NOMO-1 treated with DMSO at 0.1 percent for 48 hours (cell line): ENCODE results near the gene ERFE.

ENCODE experiments used
- DNase-seq: peaks from one replicate; lab custom pipeline; 2025; ENCODE audit not compliant: unreplicated experiment; lab: John Stamatoyannopoulos, UW

The ERFE gene

DNA sequence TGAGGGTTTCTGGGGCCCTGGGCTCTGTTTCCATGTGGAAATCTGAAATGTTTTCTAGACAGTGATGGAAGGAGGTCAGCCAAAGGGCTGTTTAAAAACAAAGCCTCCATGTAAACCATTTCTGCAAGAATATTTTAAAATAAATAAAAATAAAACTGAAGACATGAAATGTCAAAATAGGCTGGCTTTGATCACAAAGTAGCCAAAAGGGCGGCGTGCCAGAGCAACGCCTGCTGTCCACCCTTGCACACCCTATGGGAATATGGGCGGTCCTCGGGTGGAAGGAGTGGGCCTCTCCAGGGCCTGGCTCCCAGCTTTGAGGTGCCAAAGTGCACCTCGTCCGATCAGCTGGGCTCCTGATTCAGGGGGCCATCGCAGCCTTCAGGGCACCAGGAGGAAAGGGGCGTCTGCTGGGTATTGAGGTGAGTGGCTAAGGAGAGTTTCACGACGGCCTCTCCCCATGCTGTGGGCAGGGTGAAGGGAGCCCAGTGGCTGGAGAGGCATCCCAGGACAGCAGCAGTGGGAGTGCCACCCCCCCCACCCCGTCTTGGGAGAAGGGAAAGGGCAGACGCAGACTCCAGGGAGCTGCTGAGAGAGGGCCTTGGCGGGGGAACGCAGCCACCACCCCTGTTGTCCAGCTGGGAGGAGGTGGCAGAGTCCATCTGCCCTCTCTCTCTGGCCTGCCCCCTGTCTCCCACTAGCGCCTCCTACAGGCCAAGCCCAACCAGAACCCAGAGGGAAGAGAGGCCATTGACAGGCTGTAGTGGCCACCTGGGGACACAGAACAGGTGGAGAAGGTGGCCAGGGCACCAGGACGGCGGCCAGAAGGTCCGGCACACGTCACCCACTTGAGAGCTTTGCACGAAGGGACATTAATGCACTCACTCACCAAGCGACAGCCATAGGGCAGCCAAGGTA is 5.7 kb upstream of the ERFE start:
- no peak for DNase-seq

DNA sequence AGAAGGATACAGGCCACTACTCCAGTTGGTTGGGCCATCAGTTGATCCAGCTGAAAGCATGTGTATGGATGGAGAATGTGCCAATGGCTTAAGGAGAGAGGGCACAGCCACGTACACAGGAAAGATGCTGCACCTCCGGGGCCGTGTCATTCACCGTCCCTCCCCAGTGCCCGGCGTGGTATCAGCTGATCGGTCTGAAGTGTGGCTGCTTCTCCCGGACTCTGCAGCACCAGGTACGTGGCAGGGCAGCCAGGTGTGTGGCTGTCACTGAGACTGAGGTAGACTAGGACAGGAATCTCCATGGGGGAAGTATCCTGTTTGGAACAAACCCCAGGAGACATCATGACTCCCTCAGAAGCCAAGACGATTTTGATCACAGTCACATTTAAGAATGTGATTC is 4.2 kb upstream of the ERFE start:
- no peak for DNase-seq

DNA sequence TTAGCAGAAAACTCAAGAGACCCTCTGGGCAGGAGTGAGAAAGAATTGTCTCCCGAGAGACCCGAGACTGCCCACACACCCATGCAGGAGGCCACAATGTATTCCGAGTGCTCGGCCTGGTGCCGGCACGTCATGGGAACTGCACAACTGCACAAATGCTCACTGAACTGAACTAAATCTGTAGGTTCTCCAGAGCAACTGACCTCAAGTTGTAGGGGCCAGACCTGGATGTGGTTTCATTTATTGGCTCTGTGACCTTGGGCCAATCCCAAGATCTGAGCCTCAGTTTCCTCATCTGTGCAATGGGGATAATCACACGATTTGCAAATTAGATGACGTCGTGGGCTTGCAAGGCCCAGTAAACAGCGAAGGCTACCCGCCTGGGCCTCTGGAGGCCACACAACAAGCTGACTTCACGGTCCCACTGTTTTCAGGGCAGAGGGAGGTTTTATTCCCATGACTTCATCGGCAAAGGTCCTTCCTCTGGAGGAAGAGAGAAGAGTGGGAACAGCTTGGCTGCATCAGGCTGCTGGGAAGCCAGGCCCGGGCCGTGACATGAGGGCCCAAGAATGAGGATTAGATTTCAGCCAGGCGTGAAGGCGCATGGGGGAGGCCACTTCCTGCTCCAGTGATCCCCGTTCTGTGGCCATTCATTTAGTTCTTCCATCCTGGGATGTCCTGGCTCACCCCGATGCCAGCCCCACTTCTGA is 3.6 kb upstream of the ERFE start:
- no peak for DNase-seq

DNA sequence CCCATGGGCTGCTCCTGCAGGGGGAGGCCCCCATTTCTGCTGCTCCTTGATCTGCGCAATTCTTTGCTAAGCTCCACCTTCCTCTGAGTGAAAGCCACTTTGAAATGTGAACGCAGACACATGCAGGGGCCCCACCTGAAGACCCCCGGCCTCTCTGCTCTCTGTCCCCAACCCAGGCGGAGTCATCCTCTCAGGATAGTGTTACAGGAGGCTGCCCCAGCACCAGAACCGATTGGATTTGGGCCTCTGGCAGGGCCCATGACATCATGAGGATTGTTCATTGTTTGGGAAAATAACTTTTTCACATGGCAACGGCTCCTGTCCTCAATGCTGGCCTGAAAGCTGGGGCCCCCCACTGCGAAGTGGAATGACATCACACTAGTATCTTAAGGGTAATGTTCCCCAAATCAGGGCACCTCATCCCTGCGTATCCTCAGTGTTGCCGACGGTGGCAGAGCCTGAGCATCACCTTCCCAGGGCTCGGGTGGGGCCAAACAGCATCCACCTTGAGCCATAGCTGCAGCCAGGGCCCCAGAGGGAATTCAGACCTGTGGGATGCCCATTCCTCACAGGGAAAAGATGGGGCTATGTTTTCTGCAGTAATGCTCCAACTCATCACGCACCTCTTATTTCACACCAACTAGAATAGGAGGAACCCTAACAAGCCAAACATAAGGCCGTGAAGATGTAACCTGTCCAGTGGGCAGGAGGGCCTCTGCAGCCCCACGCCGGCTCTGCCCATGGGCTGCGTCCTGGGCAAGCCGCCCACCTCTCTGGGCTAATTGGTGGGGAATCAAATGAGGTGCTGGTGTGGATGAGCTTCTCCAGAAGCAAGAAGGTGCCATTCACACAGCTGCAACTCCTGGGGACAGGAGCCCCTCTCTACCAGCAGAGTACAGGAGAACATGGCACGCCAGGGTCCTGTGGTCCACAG is 2.7 kb upstream of the ERFE start:
- DNase-seq, result no peak

DNA sequence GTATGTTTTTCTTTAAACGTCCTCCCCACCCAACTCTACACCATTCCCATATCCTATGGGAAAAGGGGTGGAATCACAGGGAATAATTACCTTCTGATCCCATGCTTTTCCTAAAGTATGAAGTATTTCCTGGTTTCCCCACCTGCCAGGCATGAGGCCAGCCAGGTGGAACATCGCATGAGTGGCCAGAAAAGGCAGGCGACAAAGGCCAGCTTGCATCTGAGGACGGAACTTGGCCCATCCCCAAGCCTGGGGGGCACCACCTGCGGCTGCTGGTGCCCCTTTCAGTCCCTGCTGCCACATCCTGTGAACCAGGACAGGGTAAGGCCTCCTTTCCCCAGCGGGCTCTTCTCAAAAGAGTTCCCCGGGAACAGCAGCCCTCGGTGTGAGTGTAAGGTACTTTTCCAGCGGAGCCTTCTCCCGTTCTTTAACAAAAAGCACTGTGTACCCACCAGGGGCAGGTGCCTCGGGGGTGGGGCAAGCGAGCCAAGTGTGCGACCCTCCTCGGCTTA is 1.2 kb upstream of the ERFE start:
- DNase-seq, result no peak

DNA sequence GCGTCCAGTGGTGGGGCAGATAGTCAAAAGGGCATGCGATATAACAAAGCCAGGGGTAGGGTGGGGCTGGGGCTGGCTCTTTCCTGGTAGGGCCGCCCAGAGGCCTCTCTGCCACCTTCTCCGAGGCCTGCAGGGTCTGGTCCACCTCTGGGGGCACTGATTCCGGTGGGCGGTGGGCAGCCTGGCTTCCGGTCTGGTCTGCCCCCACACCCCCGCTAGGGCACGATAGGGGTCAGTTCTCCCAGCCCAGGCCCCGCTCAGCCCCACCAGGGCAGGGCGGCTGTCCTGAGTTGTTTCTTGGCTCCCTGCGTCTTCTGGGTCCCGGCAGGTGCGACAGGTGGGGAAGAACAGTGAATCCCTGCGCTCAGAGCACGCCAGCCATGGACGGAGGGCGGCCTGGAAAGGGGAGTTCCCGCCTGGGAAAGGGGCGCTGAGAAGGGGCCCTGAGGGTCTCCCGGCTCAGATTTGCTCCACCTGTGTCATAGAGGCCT is 707 bp upstream of the ERFE start:
- DNase-seq, result no peak

DNA sequence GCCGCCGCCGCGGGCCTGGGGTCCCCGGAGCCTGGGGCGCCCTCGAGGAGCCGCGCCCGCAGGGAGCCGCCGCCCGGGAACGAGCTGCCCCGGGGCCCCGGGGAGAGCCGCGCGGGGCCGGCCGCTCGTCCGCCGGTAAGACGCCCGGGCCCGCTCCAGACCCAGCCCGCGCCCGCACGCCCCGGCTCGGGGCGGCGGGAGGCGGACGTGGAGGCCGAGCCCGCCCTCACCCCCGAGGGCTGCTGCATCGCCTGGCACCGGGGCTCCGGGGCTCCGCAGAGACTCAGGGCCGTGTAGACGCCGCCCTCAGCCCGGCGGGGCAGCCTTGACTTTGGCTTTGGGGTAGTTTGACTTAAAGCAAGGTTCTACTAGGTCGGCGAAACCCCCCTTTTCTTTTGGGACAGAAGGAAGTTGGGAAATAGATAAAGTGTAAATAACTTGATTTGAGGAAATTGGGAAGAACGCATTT is 335 bp downstream of the ERFE start:
- DNase-seq, result peak; percentile 14

DNA sequence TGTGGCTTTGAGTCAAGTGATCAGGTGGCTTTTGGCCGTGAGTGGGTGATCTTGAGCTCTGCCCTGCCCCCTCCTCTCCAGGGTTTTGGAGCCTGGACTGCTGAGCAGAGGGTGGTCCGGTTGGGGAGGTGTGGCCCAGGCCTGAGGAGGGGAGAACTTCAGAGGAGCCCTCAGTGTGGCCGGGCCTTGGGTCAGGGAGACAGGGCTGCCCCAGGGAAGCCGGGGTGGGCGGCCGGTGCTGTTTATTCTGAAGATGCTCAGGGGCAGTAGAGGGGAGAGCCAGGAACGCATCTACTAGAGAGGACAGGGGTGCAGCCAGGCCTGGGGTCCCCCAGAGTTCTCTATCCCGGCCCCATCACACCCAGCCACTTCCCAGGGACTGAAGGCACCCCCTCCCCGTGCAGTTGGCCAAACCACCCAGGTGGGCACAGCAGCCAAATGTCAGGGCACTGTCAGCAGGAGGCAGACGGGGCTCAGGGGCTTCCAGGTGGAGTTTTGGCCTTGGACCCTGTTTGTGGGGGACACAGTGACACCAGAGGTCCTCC is 963 bp downstream of the ERFE start:
- no peak for DNase-seq

DNA sequence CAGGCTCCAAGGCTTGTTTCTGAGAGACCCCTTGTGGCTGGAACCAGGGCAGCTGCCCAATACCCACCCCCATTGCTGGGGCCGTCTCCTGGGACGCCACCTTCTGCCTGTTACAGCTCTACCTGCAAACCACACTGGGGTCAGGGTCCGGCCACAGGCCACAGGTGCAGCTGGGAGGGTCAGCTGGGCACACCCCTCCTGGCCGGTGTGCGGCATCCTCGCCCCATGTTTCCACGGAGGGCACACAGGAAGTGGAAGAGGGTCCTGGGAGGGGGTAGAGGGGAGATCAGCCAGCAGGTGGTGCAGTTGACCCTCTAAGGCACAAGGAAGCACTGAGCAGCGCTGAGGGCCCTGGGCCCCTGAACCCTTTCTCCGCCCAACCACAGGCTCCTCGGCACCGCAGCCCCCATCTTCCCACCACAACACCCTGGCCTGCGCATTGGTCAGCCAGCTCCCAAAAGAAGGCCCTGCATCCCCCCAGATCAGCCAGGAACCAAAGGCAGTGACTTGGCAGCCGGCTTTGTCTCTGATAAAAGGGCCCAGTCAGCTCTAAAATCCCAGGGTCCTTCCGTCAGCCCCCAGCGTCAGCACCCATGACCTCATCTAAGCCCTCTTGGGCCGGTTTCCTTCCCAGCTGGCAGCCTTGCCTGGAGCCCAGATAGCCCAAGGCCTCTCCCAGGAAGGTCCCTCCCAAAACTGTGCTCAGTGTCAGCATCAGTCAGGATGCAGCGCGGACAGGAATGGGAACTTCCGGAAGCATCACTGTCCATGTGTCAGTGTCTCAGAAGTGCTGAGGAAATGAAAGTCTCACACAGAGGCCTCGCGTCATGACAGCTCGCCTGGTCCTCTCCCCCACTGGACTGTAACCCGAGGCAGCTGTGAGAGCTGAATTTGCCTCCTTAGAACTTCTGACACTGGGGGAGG is 1.7 kb downstream of the ERFE start:
- peak; percentile 26 for DNase-seq

DNA sequence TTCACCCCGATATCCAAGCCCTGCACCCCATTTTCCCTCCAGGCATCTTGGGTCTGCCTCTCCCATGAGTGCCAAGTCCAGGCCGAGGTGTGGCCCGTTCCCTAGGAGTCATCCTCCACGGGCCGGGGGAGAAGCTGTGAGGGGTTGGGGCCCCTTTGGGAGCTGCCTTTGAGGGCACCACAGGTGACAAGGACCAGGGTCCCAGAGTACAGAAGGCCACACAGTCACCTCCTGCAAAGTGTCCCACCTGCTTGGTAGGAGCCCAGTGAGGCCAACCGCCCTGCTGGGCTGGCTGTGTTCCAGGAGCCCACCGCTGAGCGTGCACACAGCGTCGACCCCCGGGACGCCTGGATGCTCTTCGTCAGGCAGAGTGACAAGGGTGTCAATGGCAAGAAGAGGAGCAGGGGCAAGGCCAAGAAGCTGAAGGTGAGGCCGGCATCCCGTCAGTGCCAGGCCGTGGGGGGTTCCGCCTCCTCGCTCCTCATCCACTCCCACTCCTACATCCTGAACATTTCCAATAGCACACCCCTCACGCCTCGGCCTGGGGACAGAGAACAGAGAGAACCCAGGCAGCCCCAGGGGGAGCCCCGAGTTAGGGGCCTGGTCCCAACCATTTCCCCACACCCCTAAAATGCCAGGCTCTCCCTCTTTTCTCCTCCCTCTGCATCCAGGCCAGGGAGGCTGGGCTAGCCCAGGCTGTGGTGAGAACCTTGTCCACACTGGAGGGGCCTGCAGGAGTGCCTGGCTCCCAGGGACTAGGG is 2.7 kb downstream of the ERFE start:
- no peak for DNase-seq

DNA sequence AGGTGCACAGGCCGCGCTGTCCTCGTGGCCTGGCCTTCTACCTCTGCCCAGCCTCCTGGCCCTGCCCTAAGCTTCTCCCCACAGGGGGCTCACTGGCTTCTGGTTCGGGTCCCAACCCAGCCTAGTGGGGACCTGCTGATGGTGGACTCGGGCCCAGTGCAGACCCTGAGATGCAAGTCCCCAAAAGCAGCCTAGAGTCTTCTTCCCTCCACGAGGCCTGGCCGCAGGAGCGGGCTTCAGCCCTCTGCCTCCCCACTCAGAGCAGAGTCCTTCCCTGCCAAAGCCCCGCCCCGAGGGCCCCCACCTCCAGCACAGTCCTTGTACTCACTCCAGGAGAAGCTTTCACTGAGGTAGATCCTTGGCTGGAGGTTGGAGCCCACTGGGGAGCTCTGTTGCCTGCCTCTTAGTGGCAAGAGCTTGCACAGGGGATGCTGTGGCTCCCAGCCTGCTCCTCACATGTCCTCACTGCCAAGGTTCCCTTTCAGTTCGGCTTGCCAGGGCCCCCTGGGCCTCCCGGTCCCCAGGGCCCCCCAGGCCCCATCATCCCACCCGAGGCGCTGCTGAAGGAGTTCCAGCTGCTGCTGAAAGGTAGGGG is 3.6 kb downstream of the ERFE start:
- no peak for DNase-seq

DNA sequence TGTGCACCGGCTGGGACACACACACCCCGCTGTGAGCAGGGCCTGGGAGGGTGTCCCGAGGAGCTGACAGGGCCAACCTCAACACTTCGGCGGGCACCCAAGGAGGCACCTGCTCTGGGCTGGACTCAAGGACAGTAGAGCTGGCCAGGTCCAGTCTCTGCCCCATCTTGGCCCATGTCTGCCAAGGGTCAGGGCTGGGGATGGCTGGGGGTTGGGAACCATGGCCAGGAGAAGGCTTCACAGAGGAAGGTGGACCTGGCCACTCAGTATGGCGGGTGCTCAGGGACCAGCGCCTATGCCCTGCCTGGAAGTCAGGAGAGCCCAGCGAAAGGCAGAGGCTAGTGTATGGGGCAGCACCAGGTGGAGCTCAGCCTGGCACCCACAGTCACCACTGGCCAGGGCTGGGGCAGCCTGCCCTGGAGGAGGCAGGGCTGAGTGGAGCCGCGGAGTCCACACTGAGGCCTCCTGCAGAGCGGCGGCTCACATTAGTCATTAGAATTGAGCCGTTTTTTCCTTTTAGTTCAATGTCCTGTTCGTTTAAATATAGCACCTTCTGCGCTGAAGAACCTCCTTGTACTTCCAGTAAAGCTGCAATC is 4.2 kb downstream of the ERFE start:
- no peak for DNase-seq

DNA sequence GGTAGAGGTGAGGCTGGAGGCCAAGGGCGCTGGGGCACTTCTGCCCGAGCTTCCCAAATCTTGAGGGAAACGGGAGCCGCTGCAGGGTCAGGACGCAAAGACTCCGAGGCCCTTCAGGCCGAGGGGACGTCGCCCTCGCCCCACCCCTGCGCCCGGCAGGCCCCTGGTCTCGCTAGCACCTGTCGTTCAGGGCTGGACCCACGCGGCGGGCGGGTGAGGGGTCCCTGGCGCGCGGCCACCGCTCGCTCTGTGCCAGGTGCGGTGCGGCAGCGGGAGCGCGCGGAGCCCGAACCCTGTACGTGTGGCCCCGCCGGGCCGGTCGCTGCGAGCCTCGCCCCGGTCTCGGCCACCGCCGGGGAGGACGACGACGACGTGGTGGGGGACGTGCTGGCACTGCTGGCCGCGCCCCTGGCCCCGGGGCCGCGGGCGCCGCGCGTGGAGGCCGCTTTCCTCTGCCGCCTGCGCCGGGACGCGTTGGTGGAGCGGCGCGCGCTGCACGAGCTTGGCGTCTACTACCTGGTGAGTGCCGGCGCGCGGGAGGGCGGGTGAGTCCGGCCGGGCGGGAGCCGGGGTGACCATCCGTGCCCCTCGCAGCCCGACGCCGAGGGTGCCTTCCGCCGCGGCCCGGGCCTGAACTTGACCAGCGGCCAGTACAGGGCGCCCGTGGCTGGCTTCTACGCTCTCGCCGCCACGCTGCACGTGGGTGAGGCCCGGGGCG is 4.9 kb downstream of the ERFE start:
- DNase-seq, result no peak

DNA sequence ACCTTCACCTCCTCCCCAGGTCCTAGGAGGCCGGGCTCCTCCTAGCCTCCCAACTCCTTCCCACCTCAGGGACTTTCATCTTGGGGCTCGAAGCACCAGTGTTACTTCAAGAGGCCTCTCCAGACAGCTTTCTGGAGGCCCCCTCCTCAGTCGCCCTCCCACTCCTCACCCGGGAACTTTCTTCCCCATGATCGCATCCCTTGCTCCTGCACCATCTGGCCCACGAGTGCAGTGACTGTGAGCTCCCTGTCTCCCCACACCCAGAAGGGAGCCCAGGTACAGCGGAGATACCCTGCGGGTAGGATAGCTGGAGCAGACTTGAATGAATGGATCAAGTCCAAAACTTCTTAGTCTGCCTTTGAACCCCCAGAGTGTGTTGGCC is 6.1 kb downstream of the ERFE start:
- DNase-seq, result no peak

DNA sequence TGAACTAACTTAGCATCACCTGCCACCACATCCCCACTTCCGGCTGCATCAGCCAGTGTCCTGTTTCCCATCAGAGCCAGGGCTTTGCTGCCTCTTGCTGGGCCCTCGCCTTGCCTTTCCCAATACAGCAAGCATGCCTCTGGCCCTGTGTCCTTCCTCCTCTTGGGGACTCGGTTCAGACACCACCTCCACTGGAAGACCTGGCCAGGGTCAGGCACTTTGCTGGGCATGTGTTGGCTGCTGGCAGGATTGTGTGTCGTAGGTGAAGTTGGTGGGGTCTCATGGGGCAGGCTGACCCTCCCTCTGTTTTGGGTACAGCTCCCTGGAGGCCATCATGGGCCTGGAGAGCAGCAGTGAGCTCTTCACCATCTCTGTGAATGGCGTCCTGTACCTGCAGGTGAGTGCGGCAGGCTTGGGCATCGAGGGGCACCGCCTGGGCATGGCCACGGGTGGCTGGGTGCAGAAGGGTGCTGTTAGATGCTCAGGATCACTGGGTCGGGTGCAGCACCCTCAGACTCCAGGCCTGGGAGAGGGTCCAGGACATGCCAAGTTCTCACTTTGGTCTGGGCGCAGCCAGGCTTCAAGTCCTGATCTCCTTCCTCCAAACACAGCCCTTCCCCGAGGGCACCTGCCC is 6.6 kb downstream of the ERFE start:
- no peak for DNase-seq

DNA sequence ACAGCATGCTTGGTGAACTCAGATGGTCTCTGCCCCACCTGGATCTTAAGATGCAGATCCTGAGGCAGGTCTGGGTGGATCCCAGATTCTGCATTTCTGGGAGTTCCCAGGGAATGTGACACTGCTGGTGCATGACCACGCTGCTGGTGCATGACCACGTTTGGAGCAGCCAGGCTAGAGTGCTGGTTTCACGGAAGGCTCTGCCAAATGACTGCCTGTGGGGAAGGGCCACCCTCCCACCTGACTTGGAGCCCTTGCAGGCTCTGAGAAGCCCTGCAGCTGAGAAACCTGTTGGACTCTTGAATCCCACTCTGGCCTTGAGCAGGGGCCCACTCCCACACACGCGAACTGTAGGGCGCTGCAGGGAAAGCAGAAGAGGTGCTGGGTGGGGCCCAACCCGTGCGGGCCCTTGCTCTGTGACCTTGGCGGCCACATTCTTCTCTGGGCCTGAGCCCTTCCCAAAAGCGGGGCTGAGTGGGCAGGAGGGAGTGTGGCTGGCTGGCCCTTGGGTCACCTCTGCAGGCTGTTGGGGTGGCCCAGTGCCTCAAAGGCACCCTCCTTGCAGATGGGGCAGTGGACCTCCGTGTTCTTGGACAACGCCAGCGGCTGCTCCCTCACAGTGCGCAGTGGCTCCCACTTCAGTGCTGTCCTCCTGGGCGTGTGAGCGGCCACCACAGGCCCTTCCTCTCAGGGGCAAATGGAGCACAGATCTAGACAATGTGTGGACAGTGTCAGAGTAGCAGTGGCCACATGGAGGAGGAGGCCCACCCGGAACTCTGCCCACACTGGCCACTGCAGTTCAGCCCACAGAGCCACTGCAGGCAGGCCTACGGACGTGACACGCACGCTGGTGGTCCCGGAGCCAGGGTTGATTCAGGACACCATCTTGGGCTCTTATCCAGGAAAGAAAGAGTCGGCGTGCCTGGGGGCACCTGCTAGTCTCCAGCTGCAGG is 7.9 kb downstream of the ERFE start:
- DNase-seq, result no peak
